ENCODE measurements around the gene SKA2.
"Not testable (repeated sequence)": the region's sequence is repeated elsewhere in the genome, so short reads cannot be mapped to it uniquely, and the experiment has no call there.

Gene SKA2

DNA sequence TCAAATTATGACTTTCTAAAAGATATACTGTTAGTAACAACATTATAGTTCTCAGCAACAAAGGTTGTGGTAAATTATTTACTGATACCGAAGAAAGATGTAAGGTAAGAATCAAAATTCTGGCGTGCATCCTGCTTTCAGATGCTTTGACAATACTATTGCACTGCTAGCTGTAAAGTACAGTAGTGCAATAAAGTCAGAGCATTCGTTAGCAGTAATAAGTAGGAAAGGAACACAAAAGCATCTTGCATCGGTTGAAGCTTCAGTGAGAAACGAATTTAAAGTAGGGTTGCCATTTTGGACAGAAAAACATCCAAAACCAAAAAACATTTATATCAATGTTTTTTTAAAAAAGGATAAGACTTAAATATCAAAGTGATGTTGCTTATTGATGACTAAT, 4.0 kb downstream of the SKA2 start:
- FAIRE-seq: no peak

DNA sequence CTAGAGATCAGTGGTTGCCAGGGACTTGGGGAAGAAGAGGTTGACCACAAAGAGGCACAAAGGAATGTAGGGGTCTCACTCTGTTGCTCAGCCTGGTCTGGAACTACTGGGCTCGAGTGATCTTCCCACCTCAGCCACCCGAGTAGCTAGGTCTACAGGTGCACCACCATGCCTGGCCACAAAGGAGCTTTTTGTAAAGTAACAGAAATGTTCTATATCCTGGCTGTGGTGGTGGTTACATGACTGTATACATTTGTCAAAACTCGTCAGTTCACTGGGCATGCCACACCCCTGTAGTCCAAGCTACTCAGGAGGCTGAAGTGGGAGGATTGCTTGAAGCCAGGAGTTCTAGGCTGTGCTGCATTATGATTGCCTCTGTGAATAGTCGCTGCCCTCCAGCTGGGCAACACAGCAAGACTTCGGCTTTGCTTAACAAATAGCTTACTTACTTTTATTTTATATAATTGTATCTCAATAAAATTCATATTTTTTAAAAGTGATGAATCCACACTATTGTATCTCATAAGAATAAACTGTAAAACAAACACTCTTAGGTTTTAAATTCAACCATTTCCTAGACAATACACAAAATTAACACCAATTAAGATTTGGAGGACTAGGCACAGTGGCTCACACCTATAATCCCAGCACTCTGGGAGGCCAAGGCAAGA, 5.0 kb downstream of the SKA2 start:
- no peak for FAIRE-seq

DNA sequence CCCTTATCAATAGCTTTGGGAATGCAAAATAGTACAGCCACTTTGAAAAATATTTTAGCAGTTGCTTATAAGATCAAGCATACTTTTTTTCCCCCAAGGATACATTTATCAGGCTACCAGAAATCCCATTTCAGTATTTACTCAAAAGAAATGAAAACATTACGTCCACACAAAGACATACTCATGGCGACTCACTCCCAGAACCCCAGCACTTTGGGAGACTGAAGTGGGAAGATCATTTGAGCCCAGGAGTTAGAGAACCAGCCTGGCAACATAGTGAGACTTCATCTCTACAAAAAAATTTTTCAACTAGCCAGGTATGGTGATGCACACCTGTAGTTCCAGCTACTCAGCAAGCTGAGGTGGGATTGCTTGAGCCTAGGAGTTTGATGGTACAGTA, 5.9 kb downstream of the SKA2 start:
- FAIRE-seq: no peak

DNA sequence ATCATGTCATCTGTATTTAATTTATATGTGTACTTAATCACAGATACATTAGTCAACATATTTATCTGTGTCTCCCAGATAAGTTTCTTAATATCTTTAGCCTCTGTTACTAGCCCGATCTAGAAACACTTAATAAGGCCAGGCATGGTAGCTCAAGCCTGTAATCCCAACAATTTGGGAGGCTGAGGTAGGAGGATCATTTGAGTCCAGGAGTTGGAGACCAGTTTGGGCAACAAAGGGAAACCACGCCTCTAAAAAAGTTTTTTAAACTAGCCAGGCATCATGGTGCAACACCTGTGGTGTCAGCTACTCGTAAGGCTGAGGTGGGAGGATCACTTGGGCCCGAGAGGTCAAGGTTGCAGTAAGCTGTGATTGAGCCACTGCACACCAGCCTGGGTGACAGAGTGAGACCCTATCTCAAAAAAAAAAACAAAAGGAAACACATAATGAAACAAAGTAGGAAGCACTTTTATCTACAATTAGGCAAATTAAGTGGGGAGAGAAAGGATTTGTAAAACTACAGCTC, 9.4 kb downstream of the SKA2 start:
- FAIRE-seq: no peak

DNA sequence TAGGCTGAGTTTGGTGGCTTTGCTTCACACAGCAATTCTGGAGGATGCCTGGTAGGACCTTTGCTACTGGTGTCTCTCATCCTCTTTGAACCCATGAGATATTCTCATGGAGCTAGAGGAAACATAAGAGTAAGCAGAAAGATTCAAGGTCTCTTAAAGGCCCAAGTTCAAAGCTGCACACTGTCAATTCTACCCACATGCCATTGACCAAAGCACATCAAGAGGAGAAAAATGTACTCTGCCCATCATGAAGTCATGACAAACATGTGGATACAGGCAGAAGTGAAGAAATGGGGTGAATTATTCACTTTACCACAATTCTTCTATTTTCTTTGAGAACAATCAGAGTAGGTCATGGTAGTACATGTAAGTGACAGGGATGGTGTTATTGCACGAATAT, 13.1 kb downstream of the SKA2 start:
- no peak for FAIRE-seq

DNA sequence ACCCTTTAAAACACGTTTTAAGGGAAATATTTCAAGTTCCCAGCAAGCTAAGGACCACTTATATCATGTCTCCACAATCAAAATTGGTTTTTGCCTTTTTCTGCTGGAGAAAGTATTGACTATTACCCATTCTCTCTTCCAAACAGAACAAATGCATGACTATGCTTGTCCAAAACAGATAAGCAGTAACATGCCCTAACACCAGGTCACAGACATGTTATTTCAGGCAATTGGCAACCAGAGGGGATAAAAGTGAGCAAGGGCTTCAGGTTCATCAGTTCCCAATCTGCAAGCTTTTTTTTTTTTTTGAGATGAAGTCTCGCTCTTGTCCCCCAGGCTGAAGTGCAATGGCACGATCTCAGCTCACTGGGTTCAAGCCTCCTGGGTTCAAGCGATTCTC, 15.0 kb downstream of the SKA2 start:
- FAIRE-seq: no peak

DNA sequence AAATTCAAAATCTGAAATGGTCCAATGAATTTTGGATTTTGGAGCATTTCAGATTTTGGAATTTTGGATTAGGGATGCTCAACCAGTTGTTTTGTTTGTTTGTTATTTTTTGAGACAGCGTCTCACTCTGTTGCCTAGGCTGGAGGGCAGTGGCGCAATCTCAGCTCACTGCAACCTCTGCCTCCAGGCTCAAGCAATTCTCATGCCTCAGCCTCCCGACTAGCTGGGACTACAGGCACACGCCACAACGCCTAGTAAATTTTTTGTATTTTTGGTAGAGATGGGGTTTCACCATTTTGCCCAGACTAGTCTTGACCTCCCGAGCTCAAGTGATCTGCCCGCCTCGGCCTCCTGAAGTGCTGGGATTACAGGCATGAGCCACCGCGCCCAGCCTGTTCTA, 16.6 kb downstream of the SKA2 start:
- FAIRE-seq: not testable (repeated sequence)

DNA sequence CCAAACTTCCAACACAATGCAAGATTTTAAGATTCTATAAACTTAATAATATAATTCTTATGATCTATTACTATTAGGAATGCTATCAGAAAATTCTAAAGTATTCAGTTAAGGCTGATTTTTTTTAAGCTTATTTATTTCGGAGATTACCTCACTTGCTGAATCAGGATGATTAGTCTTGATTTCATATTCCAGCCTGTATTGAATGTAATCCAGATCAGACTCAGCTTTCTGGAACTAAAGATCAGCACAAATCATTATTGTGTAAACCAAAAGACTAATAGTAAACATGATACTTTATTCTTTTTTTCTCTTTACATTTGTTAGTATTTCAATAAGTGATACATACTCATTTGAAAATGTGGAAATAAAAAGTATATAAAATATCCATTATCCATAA, 23.9 kb downstream of the SKA2 start:
- no peak for FAIRE-seq

DNA sequence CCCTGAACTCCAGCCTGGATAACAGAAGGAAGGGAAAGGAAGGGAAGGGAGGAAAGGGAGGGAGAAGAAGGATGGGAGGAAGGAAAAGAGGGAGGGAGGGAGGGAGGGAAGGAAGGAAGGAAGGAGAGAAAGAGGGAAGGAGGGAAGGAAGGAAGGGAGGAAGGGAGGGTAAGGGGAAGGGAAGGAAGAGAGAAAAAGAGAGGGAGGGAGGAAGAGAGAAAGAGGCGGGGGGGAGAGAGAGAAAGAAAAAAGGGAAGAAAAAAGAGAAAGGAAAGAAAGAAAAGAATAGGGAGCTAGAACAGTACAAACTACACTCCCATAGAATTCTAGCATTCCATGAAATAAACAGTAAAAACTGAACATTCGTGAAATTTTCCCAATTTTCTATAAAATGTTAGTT, 25.2 kb downstream of the SKA2 start:
- FAIRE-seq: no peak

DNA sequence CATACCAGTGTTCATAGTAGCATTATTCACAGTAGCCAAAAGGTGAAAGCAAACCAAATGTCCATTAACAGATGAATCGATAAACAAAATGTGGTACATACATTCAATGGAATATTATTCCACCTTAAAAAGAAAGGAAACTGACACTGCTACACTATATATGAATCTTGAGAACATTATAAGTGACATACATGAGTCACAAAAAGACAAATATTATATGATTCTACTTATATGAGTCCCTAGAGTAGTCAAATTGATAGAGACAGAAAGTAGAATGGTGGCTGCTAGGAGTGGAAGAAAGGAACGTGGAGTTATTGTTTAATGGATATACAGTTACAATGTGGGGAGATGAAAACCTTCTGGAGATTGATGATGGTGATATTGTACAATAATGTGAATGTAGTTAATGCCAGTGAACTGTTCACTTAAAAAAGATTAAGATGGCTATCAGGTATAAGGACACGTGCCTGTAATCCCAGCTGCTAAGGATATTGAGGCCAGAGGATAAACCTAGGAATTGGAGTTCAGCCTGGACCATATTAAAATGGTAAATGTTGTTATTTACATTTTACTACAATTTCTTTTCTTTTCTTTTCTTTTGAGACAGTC, 28.1 kb downstream of the SKA2 start:
- no peak for FAIRE-seq

DNA sequence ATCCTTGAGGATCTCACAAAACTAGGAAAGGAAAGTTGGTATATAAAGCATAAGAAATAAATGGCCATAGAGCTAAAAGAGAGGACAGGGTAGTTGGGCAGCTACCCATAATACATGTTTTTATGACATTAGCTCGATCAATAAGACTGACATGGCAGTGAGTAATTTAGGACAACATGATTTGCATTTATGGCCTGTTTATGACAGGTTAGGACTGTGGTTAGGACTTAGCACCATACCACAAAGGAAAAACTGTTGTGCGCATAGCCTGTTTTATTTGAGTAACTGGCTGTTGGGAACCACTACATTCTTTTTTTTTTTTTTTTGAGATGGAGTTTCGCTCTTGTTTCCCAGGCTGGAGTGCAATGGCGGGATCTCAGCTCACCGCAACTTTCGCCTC, 30.3 kb downstream of the SKA2 start:
- no peak for FAIRE-seq

DNA sequence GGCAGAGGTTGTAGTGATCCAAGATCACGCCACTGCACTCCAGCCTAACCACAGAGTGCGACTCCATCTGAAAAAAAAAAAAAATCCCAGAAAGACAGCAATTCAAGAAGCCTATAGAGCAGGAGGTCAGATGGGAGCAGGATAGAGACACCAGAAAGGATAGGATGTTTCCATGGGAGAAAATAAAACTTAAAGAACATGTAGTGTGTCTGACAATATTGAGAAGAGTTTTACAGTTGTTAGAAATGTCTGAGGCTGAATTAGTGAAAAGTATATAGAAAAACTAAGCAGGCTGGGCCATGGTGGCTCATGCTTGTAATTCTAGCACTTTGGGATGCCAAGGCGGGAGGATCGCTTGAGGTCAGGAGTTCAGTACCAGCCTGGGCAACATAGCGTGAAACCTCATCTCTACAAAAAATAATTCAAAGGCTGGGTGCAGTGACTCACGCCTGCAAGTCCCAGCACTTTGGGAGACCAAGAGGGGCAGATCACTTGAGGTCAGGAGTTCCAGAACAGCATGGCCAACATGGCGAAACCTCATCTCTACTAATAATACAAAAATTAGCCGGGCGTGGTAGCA, 33.0 kb downstream of the SKA2 start:
- FAIRE-seq: no peak

DNA sequence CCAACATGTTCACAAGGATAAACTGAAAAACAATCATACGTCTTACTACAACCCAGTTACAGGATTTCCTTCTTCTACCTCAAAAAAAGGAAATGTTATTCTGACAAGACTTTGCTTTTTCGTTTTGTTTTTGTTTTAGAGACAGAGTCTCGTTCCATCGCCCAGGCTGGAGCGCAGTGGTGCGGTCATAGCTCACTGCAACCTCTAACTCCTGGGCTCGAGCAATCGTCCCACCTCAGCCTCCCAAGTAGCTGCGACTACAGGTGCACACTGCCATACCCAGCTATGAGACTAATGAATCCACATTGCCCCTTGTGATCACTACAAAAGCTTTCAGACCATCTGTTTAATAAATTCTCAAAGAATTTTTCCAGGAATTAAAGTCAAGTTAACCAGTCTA, 39.5 kb downstream of the SKA2 start:
- FAIRE-seq: no peak

DNA sequence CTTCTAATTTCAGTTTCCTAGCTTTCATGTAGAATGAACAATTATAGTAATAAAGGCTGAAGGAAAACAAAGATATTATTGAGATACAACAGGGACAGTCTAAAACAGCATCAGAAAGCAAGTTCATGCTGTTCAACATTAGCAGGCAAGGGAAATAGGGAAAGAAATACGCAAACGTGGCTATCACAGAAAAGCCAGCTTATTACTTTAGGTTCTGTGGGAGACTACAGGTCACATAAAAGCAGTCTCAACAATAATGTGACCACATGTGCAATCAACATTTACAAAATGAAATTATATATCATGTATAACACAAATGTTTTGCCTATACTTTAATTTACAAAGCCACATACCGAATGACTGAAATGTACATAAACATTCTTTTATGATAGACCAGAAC, 43.4 kb downstream of the SKA2 start:
- FAIRE-seq: no peak

DNA sequence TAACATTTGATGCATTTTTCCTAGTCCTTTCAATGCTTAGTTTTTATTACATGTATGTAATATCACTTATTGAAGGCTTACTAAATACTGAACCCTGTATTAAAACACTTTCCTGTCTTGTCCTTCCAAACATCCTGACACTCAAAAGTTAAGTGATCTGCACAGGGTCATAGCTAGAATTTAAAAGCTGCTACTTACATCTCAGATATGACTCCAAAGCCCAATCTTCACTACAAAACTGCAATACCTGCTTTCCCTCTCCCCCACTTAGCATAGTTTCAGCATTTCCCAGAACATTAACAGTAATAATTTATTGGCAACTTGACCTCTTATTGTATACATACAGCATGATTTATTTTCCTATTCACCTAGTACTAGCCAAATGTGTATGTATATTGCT, 44.0 kb downstream of the SKA2 start:
- no peak for FAIRE-seq

DNA sequence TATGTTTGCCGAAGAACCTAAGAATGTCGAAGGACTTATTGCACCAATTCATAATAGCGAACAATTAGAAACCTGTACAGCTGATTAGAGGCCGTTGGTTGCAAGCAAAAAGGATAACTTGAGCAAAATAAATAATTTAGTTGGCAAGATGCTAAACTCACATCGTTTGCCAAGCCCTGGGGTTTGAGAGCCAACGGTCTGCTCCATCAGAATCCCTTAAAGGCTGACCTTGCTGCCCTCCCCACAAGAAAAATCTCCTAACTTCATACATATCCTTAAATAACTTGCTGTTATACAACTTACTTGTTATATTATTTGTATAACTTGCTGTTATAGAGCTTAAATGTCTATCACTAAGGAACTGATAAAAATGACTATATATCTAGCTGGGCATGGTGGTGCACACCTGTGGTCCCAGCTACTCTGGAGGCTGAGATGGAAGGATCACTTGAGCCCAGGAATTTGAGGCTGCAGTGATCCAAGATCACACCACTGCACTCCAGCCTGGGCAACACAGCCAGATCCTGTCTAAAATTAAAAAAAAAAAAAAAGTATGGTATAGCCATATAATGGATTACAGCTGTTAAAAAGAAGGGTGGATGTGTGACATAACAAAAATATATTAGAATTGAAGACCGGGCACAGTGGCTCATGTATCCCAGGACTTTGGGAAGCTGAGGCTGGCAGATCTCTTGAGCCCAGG, 46.4 kb downstream of the SKA2 start:
- no peak for FAIRE-seq

DNA sequence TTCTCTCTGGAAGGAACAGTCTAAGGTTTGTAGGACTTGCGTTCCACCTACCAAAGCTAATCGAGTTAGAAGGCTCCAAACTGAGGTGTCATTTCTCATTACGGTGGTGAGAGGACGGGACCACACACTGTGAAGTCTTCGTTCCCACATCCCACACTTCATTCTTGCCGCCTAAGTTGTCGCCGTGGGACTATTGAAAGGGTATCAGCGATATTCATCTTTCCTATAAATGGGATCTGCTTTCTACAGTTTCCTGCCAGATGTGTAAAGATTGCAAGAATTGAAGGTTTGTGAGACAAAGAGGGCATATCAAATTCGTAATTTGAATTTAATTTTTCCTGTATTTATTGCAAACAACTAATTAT, 47.7 kb downstream of the SKA2 start:
- no peak for FAIRE-seq

DNA sequence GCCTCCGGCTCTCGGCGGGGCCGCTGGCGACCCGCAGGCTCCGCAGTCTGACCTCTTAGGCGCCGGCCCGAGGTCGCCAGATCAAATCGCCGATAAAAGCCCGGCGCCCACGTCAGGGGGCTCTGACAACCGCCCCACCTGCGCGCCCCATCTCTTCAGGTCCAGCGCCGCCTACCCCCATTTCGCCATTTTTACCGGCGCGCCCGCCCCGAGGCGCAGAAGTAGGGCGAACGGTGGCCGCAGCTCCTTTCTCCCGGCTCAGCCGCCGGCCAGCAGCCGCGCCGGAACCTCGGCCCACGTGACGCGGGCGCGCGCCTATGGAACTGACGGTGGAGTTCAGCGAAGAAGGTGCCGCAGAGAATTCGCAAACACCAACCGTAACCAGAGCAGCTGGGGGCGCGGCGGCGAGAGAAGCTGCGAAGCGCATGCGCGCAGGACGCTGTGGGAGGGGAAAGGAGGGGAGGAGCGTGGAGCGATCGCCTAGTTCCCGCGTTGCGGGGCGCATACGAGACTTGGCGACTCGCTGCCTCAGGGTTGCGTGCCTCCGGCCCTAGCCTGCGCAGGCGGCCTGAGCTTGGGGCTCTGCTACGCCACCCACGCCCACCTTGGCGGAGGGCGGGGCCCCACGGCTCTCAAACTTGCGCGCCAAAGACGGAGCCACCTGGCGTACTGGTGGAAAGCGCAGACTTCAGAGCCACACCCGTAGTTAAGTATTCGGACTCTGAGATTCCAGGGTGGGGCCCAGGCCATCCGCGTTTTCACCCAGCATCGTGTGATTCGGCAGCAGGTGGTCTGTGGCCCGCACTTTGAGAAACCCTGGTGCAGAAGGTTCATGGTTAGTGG, 48.3 kb downstream of the SKA2 start, which contains the start of gene TRIM37:
Gene TRIM37, minus strand, starts transcription at position 418 of the 843 bp plus-strand sequence. CDS start 419 bp downstream, outside the sequence.
- no peak for FAIRE-seq

DNA sequence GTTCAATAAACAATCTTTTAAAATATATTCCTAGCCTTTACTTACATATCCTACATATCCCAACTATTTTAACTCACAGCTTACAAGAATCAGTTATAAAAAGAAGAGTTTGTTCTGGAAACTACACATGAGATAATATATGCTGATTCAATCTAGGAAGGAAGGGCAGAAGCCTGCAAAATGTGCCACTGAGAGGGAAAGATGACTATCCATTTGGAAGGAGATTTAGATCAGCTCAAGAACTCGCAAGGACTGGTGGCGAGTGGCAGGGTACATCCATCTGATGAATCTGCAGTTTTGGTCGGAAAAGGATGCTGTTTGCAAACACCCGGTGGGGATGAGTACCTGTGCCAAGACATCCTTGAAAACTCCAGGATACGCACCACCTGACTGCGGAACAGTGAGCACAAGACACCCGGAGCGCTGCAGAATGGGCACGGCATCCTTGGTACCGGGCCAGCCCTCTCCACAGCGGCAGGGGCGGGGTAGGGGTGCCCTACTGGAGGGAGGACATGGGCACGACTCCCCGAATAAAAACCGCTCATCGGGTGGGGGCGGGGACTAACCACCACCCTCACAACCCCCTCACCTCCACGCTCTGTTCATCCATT, 49.0 kb downstream of the SKA2 start:
- FAIRE-seq: no peak

DNA sequence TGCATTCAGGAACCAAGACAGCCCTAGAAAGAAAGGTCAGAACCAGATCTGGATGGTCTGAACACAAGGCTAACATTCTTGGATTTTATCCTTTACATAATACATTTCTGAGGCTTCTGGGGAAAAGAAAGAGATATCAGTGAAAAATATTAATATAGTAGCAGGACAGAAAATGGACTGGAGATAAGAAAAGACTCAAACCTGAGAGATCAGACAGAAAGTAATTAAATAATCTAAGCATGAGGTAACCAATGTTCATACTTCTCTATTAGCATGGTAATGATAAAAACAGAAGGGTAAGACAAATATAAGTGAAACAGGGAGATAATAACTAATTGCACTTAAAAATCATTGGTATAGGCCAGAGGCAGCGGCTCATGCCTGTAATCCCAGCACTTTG, 53.8 kb downstream of the SKA2 start:
- FAIRE-seq: no peak

DNA sequence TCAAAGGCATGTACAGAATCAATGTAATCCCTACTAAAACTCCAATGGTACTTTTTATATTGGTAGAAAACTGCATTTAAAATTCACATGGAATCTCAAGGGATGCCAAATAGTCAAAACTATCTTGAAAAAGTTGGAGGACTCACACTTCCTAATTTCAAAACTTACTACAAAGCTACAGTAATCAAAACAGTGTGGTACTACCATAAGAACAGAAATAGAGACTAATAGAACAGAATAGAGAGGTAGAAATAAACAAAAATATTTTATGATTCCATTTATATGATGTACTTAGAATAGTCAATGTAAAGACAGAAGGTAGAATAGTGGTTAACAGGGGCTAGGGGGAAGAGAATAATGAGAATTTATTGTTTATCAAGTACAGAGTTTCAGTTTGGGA, 57.1 kb downstream of the SKA2 start:
- FAIRE-seq: no peak

DNA sequence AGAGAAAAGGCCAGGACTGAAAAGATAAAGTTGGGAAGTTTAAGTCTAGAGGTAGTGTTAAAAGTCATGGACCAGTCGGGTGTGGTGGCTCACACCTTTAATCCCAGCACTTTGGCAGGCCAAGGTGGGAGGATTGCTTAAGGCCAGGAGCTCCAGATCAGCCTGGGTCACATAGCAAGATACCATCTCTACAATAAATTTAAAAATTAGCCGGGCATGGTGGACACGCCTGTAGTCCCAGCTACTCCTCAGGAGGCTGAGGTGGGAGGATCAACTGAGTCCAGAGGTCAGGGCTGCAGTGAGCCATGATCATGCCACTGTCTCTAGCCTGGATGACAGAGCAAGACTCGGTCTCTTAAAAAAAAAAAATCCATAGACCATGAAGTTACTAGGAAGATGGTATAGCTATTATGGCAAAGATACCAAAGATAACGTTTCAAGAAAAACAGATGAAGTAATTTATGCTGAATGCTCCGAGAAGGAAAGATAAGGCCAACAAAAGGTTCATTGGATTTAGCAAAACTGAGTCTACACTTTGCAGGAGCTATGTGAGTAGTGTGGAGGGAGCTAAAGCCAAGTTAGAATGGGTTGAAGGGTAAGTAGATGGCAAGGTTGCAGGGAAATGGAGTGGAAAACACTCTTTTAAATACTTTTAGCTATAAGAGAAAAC, 60.0 kb downstream of the SKA2 start:
- FAIRE-seq: no peak
